ENCODE measurements around the gene MLLT1.

MLLT1 gene

DNA sequence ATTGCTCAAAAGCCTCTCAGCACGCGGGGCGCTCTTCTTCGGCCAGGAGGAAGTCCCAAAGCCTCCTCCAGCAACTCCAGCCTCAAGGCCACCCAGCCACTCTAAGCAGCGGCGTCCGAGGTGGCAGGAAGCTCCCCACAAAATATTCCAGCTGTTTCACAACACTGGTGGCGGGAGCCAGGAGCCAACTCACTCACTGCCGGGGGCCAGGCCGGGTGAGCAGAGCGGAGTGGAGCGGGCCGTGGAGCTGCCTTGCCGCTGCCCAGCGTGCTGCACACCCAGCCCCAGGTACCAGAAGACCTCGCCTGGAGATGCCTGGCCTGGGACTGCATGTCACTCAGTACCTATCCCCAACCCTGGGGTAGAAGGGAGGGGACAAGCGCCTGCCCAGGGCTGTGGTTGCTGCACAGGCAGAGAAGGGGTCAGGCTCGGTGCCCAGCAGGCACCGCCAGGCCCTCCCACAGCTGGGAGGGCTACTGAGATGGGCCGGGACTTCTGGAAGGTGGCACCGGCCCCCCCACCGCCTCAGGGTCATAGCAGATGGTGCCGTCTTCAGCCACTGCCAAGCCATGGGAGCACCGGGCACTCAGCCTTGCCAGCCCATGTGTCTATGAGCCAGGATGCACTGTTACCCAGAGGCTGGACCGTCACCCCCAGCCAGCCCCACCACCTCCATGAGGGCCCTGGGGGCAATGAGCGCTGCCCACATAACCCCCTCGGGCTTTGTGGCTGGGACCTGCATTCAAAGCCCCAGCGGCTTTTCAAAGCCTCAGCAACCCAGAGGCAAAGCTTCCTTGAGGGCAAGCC is 59.2 kb downstream of the MLLT1 start:
- DNase-seq, result no peak

DNA sequence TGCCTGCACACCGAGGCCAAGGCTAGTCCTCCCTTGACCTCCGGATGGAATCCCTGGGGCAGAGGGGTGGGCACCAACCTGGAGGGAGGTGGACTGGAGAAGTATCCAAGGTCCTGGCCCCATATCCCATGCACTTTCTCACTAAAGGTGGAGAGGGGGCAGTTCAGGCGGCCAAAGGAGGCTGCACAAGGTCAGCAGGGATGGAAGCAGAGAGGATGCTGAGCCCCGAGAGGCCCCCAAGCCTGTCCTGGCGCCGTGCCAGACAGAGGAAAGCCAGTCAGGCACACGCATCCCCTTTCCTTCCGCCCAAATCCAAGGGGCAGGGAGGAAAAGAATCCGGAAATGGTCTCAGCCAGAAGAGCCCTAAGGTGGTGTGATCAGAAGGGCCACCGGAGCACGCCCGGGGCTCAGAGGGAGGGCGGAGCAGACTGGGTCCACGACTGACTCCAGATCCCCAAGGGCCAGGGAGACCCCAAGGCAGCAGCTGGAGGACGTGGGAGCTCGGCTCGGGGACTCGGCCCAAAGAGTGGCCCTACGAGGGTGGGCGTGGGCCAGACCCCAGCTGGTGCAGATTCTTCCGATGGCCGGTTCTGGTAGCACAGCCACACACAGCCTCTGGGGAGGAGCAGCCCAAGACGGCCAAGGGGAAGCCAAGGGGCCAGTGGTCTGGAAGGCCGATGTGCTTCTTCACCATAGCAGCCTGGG is 60.0 kb downstream of the MLLT1 start:
- DNase-seq, result no peak

DNA sequence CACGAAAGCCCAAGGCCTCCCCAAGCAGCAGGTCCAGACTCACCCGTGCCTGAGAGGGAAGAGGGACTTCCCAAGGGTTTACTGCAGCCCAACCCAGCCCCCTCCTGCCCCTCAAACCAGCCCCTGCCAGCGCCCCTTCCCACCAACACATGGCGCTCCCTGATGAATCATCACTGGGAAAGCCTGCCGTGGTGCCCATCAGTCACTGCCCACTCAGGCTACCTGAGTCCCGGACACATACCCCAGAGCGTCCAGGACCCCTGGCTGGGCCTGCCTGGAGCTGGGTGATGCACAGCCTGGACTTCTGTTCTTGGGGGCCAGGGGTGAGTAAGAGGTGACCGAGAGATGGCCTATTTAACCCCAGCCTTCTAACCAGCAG is 60.6 kb downstream of the MLLT1 start:
- DNase-seq, result no peak

DNA sequence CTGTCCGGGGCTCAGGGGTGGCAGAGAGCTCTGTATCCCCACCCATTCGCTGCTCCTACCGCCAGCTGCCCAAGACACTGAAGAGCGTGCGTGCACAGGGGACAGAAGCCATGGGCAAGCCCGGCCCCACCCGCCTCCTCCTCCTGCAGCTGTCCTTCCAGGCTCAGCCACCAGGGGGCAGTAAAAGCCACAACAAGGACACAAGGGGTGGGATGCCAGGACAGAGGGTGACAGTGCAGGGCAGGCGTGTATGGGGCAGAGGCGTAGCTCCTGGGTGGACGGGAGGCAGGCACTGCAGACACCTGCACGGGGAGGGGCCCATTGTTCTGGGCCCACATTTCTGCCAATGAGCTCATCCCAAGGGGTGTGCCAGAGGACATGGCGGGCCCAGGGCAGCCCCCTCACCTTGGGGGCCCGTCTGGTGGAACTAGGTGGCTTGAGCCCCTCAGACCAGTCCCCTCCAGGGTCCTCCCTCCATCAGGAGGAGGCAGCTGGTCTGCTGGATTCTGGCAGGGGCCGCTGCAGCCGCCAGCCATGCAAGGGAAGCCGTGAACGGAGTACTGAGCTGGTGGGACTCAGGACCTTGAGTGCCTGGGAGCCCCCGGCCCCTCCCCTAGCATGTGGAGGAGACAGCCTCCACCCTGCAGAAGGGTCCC is 61.2 kb downstream of the MLLT1 start:
- DNase-seq, result peak; percentile 83

DNA sequence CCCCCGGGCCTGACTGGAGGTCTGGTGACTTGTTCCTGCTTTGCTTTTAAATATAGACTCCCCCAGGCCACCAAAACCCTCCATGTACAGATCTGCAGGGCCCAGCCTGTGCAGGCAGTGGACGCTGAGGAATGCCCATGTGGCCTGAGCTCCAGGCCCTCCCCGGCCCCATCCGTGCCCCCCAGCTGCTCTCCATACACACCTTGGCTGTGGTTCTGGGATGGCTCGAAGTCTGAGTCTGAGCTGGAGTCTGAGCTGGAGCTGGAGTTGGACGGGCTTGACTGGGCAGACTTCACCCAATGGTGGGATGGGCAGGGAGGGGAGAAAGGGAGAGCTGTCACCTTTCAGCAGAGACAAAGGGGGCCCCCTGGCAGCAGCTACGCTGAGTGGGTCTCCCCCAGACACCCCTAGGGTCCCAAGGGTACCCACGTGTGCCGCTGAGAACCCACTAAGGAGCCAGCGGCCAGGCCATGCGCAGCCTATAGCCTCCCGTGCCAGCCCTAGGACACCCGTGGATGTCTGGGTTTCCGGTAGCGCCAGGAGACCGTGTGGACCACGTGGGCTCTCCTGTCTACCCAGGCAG is 61.9 kb downstream of the MLLT1 start:
- DNase-seq, result no peak

DNA sequence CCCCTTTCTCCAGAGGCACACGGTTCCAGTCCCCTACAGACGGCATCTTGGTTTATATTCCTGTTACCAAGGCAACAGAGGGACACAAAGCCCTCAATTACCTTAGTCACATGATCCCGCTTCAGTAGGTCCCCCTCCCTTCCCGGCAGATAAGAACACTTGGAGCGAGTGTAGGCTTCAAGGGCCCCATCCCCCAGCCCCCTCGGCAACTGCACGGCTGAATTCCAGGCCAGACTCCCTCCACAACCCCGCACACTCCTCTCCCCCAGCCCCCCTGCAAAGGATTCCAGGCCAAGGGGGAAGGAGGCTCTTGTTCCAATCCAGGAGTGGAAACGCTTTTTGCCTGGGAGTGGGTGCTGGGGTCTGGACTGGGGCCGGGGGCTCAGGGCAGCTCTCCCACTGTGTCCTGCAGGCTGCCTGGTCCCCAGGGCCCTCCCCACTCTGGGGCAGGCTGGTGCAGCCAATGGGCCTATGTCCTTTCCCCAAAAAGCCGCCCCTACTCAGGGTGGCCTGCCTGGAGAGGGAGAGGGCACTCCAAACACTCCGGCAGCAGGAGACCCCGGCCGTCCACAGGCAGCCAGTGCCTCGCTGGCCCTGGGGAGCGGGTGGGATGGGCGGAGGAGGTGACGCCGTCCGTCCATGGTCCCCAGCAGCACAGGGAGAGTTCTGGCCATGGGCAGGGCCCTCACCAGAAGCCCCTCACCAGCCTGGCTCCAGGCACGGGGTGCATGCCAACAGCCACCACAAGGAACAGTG is 62.6 kb downstream of the MLLT1 start:
- DNase-seq, result no peak

DNA sequence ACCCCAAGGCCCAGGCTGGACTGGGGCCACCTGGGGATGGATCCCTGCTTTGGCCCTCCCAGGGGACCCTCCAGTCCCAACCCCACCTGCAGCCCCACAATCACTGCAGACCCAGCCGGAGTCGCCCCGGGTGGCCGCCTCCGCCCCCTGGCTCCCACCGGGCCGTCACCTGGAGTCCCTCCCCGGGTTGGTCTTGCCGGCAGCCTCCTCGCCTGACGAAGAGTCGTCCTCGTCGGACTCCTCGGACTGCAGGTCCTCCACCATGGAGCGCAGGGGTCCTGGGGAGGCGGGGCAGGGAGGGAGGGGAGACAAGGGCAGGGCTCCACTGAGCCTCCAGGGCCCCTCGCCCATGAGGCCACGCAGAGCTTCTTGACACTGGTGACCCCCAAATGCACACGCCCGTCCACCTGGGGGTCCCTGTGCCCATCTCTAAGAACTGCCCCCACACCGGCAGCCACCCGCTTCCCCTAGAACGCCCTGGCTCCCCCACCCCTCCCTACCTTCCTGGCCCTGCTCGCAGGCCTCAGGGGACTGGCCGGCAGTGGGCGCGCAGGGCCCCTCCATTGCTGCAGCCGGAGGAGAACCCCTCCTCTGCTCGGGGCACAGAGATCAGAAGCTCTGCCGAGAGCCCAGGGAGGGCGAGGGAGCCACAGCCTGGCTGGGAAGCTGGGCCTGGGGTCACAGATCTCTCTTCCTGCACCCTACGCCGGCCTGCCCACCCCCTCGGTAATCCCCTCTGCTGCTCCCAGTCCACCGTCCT is 63.4 kb downstream of the MLLT1 start:
- DNase-seq, result no peak

DNA sequence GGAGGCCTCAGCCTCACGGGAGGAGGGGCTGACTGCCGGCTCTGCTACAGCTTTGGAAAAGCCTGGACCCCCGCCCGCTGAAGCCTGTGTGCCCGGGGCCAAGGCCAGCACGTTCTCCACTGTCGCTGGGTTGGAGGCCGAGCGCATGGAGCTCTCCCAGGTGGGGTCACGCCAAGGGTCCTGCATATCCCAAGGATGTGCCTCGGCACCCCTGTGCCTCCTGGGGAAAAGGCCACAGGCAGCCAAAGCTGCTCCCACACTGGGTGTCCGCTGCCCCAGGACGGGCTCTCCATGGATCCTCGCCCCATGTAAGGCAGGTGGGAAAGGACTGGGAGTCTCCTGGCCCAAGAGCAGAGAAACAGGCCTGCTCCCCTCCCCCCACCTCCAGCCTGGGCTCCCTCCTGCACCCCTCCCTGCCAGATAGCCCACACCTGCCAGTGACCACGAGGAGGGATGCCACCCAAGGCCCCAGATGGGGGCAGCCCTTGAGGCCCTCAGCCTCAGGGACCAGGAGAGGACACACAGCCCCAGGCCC is 64.0 kb downstream of the MLLT1 start:
- no peak for DNase-seq

DNA sequence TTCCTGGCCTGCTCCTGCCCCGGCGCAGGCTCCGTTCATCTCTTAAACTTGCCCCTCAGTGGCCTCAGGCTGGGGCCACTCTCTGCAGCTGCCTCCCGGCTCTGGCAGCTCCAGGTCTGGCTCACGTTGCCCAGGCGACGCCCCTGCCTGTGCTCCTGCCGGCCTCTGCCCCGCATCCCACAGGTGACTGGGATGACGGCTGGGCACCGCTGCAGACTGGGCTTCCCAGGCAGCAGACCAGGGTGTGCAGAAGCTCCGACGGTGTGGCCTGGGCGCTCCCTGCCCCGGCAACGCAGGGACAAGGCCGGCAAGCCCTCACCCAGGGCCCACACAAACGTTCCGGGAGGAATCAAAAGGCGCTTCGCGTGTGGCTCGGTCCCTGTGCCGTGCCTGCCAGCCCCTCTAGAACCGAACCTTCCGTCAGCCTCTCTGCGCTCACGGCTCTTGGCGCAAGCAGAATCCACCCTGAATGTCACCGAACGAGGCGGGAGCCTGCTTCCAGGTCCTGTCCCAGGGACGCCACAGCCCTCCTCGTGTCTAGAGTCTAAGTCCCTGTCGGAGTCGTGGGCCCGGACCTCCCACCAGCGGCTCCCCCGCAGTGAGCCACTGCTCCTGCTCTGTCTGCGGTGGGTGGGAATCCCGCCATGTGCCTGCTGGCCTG is 64.8 kb downstream of the MLLT1 start:
- DNase-seq, result no peak

DNA sequence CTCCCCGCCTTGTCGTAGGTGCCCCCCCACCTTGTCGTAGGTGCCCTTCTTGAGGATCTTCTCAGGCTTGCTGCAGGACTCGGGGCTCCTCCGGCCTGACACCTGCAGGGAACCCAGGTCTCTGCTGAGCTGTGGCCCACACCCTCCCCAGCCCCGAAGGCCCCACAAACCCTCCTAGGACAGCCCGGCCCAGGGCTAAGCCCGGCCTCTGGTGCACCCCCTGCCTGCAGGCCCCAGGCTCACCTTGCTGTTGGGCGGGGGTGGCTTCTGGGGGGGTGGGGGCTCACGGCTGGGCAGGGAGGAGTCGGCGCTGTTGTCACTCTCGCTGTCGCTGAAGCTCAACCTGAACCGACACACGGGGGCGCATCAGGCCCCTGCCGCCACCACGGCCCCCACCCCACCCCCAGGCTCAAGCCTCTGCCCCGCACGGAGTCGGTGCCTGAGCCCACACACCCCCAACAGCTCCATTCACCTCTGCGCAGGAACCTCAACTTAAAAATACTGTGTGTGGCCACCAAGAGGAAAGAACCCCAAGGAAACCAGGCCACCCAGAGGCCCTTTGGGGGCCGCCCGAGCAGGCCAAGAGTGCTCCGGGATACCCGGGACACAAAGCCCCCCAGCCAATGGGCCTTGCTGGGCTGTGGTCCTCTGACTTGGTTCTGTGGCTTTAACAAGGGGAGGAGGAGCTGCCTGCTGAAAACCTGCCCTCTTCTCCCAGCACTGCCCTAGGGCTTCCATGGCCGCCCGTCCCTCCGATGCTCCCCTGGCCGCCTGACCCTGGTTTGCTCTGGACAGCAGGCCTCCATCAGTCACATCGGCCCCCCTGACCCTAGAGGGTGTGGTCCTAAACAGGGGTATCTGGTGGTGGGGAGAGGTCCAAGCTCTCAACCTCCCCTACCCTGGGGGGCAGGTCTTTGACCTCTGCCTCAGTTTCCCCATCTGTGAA is 65.8 kb downstream of the MLLT1 start:
- no peak for DNase-seq

DNA sequence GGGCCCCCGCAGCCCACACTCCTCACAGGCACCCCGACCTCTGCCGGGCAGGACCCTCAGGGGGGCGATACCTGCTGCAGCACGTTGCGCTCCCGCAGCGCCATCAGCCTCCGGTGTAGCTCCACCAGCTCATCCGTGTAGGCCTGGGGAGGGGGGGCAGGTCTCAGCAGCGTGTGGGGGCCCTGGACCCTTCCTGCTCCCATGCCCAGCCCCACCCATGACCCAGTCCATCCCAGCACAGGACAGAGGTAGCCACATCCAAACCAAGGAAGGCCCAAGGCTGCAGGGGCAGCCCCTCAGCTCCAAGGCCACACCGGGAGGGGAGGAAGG is 66.5 kb downstream of the MLLT1 start:
- no peak for DNase-seq

DNA sequence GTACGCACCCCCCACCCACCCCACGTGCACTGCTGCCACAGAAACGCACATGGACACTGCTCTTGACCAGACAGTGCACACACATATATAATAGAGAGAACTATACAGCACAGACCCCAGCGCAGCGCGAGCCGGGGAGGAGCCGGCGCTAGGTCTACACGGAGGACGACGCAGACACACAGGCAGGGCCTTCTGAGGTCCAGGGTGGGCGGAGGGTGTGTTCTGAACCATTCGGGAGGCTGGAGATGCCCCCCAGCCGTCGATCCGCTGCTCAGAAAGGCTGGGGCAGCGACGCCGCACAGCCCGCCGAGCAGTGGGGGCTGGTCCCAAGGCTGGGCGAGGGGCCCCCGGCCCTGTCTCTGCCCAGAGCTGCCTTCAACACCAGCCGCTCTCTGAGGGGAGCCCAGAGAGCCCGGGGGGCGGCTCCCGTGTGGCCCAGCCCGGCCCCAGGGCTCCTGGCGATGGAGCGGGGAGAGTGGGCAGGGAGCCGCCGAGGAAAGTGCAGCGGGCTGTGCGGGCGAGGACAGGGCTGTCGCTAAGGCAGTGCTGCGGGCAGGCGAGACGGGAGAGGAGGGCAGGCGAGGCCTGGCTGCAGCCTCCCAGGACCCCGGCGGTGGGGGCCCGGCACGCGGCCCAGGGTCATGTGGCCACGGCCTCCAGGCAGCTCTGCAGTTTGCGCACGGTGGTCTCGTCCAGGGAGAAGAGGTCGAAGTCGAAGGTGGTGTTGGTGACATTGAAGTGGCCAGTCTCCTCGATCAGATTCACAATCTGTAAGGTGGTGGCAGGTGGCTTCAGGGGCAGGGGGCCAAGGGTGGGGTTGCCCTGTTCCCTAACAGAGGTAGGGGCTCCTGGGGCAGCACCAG is 67.1 kb downstream of the MLLT1 start:
- DNase-seq, result no peak

DNA sequence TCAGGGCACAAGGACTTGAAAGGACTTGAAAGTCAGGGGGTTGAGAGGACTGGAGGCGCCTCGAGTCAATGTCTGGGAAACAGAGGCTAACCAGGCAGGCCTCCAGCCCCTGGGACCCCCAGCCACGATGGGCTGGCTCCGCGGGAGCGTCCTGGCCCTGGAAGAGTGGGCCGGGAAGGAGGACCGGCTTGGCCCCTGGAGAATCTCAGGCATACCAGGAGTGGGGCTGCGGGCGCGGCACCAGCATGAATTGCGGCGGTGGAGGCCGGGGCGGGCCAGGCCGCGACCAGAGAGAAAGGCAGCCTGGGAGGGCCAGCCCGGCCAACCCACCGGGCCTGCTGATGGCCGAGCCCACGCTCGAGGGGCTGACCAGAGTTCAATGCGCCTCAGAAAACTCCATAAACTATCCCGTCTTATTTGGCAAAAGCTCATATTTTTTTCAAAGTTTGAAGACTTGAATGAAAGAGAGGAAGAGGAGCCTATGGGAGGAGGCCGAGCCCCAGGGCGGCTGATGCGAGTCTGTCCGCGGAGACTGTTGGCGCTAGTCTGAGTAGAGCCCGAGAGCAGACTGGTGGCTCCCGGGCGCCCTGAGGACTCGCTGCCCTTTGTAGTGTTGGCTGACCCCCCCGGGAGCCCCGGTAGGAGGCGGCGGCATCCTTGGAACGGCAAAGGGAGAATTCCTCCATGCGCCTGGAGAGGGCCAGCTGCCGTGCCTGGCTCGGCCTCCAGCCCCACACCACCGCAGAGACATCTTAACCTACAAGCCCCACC is 68.0 kb downstream of the MLLT1 start:
- DNase-seq, result no peak

DNA sequence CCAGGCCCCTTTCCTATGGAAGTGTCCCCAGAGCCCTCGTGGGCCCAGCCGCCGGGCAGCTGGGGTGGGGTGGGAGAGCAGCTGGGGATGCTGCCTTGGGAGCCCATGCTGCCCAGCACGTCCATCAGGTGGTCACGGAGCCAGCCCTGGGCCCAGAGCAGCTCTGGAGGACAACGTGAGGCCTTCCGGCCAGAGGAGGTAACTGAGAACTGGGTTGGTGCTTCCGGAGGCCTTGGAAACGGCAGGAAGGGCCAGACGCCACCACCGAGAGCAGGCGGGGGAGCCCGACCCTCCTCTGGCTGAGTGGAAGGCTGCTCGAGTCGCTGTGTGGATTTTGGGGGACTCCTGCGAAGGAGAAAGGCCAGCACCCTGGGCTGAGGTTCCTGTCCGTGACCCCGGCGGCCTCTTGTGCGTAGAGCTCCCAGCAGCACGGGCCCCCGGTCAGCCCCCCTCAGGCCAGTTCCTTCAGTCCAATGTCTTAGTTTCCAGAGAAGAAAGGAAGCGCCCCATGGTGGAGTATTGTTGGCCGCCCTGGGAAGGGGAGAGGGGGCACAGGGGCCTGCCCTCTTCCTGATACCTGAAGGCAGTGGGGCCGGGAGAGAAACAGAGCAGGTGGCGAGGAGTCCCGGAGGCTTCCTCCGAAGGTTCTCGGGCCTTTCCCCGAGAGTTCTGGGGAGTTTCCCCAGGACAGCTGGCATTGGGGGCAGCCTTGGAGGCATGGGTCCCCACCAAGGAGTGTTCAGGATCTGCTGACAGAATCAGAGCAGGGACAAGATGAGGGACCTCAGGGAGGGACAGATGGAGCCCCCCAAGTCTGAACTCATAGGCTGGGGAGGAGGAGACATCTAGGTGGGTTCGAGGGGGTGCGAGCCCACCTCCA is 68.8 kb downstream of the MLLT1 start:
- no peak for DNase-seq

DNA sequence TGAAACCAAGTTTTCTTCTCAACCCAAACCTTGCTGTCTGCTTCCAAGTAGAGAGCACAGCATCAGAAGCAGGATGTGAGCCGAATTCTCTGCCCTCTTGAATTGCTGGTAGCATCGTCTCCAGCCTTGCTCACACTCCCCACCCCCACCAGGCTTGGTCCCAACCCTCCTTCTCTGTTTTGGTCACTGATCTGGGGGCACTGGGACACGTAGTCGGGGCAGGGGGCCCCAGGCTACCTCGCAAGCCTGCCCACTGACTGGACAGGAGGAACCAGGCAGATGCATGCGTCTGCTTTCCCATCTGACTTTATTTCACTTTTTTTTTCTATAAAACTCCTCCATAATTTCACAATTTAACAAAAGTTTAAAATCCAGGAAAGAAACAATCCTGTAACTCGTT is 69.7 kb downstream of the MLLT1 start:
- DNase-seq, result no peak

DNA sequence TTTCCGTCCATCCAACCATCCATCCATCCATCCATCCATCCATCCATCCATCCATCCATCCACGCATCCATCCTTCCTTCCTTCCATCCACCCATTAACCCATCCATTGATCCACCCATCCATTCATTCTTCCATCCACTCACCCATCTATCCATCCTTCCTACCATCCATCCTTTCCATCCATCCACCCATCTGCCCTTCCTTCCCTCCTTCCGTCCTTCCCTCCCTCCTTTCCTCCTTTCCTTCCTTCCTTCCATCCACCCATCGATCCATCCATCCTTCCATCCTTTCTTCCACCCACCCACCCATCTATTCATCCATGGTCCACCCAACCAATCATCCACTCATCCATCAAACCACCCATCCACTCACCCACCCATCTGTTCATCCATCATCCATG is 70.1 kb downstream of the MLLT1 start:
- DNase-seq, result no peak

DNA sequence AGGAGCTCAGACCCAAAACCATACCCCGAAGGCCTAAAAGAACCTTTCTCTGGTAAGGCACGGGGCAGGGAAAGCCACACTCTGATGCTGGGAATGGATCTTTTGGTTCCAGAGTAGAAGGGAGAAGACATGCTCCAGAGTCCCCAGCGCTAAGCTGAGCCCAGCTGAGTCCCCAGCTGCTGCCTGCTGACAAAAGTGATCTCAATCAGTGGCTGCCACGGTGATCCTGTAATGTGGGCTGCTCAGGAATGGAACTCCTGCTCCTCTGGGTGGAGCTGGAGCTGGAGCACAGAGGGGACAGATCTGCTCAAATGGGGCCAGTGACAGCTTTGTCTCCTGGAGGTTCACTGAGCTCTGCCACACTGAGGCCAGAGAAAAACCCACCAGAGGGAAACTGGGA is 70.5 kb downstream of the MLLT1 start:
- no peak for DNase-seq
